ENCODE measurements around the gene NAV2. TPM values are rescaled to one million over a fixed set of nuclear protein-coding genes. Genes with fewer than 3 reads are reported as not detected.

Gene NAV2
- total RNA-seq, 1 donor from 2014 or later = 9.6 TPM

DNA sequence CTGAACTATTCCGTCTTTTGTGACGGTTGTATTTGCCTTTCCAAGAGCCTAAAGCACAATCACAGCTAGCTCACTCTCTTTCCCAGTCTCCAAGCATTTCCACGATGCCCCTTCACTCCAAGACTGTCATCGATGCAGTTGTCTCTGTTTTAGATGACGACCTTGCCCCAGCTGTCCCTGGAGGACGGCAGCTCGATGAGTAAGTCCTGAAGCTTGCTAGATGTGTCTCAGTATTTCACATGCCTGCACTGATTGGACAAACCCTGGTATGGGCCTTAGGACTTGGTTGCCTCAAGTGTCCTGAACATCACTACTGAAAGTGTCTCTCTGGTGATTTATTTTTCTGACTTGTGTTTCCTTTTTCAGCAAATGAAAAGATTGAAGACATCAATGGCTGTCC lies 129.9 kb downstream of the NAV2 start:
- H3K4me3 ChIP-seq = no peak overlapping the region
- H3K36me3 ChIP-seq = no peaks in the 10 kb centered on the region
- no peak overlapping the region for H3K4me2 ChIP-seq
- H3K4me1 Mint-ChIP-seq = peaks cover 28% of the 10 kb centered on the region
- H3K9ac ChIP-seq = no peak overlapping the region
- DNase-seq (ENCODE audit: low spot score) = no peak
- peaks cover under 1% of the 10 kb centered on the region for H4K20me1 ChIP-seq (ENCODE audit: low read depth)
- no peak overlapping the region for H3K27ac Mint-ChIP-seq
- no peaks in the 10 kb centered on the region for H3K36me3 Mint-ChIP-seq
- peaks cover 3% of the 10 kb centered on the region for H3K79me2 ChIP-seq (ENCODE audit: low read depth)
- peaks cover 10% of the 10 kb centered on the region for H3K4me1 ChIP-seq
- no peak overlapping the region for H3K4me3 Mint-ChIP-seq
- no peaks in the 10 kb centered on the region for H3K27me3 Mint-ChIP-seq (ENCODE audit: insufficient read depth, low read depth)
- H2AFZ ChIP-seq (replicated peaks) = no peak overlapping the region
- no peaks in the 10 kb centered on the region for H3K9me3 Mint-ChIP-seq
- H3F3A ChIP-seq (ENCODE audit: low read depth) = peaks cover under 1% of the 10 kb centered on the region
- H3K27me3 ChIP-seq = no peaks in the 10 kb centered on the region
- TF ChIP-seq EZH2 (IDR thresholded peaks at IDR 0.05) (no peak), CTCF (IDR thresholded peaks at IDR 0.05) (no peak), EZH2phosphoT487 (IDR thresholded peaks at IDR 0.05) (no peak)
- H3K27ac ChIP-seq = no peak overlapping the region
- H3K9me3 ChIP-seq (ENCODE audit: low read depth) = no peaks in the 10 kb centered on the region

DNA sequence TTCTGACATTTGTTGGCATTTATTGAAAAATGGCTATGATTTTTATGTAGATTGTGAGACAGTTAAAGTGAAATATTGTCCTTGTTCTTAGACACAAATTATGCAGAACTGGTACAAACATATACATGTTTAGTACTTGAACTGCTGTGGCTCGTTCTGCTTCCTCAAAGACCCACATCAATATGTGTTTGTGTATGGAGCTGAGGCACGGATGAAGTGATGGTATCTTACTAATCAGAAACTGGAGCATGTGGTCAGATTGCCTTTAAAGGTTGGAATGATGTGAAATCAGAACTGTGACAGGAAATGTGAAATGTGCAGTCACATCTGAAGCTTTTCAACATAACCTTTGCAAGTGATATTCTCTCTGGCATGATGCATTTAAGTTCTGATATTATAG lies 130.4 kb downstream of the NAV2 start:
- Mint-ChIP-seq H3K4me1 (peaks cover 34% of the 10 kb centered on the region), H3K27me3 (ENCODE audit: insufficient read depth, low read depth) (no peaks in the 10 kb centered on the region), H3K4me3 (no peak overlapping the region), H3K9me3 (no peaks in the 10 kb centered on the region), H3K36me3 (no peaks in the 10 kb centered on the region), H3K27ac (no peak overlapping the region)
- H3K9ac ChIP-seq = no peak overlapping the region
- peaks cover 15% of the 10 kb centered on the region for H3K4me1 ChIP-seq
- H2AFZ ChIP-seq (replicated peaks) = no peak overlapping the region
- no peaks in the 10 kb centered on the region for H3K36me3 ChIP-seq
- H3K4me3 ChIP-seq = no peak overlapping the region
- H3K4me2 ChIP-seq = no peak overlapping the region
- no peak overlapping the region for H3K27ac ChIP-seq
- no peaks in the 10 kb centered on the region for H3K9me3 ChIP-seq (ENCODE audit: low read depth)
- H3K79me2 ChIP-seq (ENCODE audit: low read depth) = peaks cover 3% of the 10 kb centered on the region
- H3K27me3 ChIP-seq = no peaks in the 10 kb centered on the region
- no peak for DNase-seq (ENCODE audit: low spot score)
- peaks cover 6% of the 10 kb centered on the region for H3F3A ChIP-seq (ENCODE audit: low read depth)
- H4K20me1 ChIP-seq (ENCODE audit: low read depth) = peaks cover 6% of the 10 kb centered on the region
- TF ChIP-seq EZH2phosphoT487 (IDR thresholded peaks at IDR 0.05) (no peak), EZH2 (IDR thresholded peaks at IDR 0.05) (no peak), CTCF (IDR thresholded peaks at IDR 0.05) (no peak)

GRCh38 chr11:19844012-19844411 lies 131.4 kb downstream of the NAV2 start:
- no peak overlapping the region for H2AFZ ChIP-seq (replicated peaks)
- H3K27me3 ChIP-seq = no peaks in the 10 kb centered on the region
- H3K27ac ChIP-seq = no peak overlapping the region
- no peak for DNase-seq (ENCODE audit: low spot score)
- Mint-ChIP-seq H3K36me3 (no peaks in the 10 kb centered on the region), H3K9me3 (no peaks in the 10 kb centered on the region), H3K27me3 (ENCODE audit: insufficient read depth, low read depth) (peaks cover 3% of the 10 kb centered on the region), H3K27ac (no peak overlapping the region), H3K4me3 (no peak overlapping the region), H3K4me1 (peaks cover 43% of the 10 kb centered on the region)
- H3K4me2 ChIP-seq = no peak overlapping the region
- peaks cover 12% of the 10 kb centered on the region for H3F3A ChIP-seq (ENCODE audit: low read depth)
- H3K4me1 ChIP-seq = peaks cover 21% of the 10 kb centered on the region
- no peak overlapping the region for H3K4me3 ChIP-seq
- H4K20me1 ChIP-seq (ENCODE audit: low read depth) = peaks cover 12% of the 10 kb centered on the region
- H3K9me3 ChIP-seq (ENCODE audit: low read depth) = no peaks in the 10 kb centered on the region
- H3K79me2 ChIP-seq (ENCODE audit: low read depth) = peaks cover 3% of the 10 kb centered on the region
- no peak for TF ChIP-seq EZH2phosphoT487 (IDR thresholded peaks at IDR 0.05)
- TF ChIP-seq CTCF (IDR thresholded peaks at IDR 0.05) = no peak
- no peak for TF ChIP-seq EZH2 (IDR thresholded peaks at IDR 0.05)
- H3K36me3 ChIP-seq = no peaks in the 10 kb centered on the region
- H3K9ac ChIP-seq = no peak overlapping the region

Data from neural progenitor cell (in vitro differentiated cells).